ENCODE results near the gene AKAP13.

GRCh38 chr15:85603160-85603559 is 222.8 kb downstream of the AKAP13 start:
- TF ChIP-seq CTCF (IDR thresholded peaks at IDR 0.05), result no peak
- TF ChIP-seq EZH2 (IDR thresholded peaks at IDR 0.05; ENCODE audit: borderline replicate concordance, insufficient read depth, low read depth, low read length, poor library complexity, severe bottlenecking), result no peak

All from B cell (primary cell).